OCI-LY7 (cell line): Measurements from ENCODE around the gene MTCH1. TPM values are rescaled to one million over a fixed set of nuclear protein-coding genes. Genes with fewer than 3 reads are reported as not detected.

Experiments used
- BruUV-seq: library from RNA; stranded (reverse); fragments of 400-500 nt; replicated peaks from 2 replicates; lab custom pipeline; 2021; lab: Mats Ljungman, UMichigan
- CTCF ChIA-PET: fragments of 300-600 bp; sonication (Branson Sonifier 250); formaldehyde crosslinking; loops from one replicate; lab custom pipeline; 2022; ENCODE audit warnings: antibody characterized with exemption; ENCODE audit not compliant: unreplicated experiment; lab: Charles Lee
- POLR2A ChIA-PET: fragments of 300-600 bp; sonication (Branson Sonifier 250); formaldehyde crosslinking; loops from one replicate; lab custom pipeline; 2022; ENCODE audit warnings: antibody characterized with exemption; lab: Charles Lee
- DNase-seq: peaks from one replicate; pipeline ENCODE4 v3.0.0-alpha.2; 2015; ENCODE audit warnings: low spot score
- H2AFZ ChIP-seq: fragments of 200-600 bp; sonication (generic), shearing (Covaris generic); 2 replicates; pipeline ENCODE4 v1.6.1; 2014; ENCODE audit warnings: mild to moderate bottlenecking, antibody characterized with exemption, low read length, moderate library complexity
- H3K27ac ChIP-seq: fragments of 200-600 bp; sonication (generic); 2 replicates; pipeline ENCODE4 v1.5.1; 2014; ENCODE audit warnings: mixed run types, low read depth, mild to moderate bottlenecking, moderate library complexity, low read length, inconsistent platforms; ENCODE audit not compliant: poor library complexity, severe bottlenecking
- H3K36me3 ChIP-seq: fragments of 200-600 bp; sonication (generic); 2 replicates; pipeline ENCODE4 v1.6.1; 2014; ENCODE audit warnings: mild to moderate bottlenecking, antibody characterized with exemption, low read length, moderate library complexity, mixed read lengths; ENCODE audit not compliant: insufficient read depth
- H3K4me1 ChIP-seq: fragments of 200-600 bp; sonication (generic); 2 replicates; pipeline ENCODE4 v1.5.1; 2014; ENCODE audit warnings: mild to moderate bottlenecking, low read length; ENCODE audit not compliant: insufficient read depth, poor library complexity, severe bottlenecking
- H3K4me2 ChIP-seq: fragments of 200-600 bp; sonication (generic); 2 replicates; pipeline ENCODE4 v1.6.1; 2014; ENCODE audit warnings: mild to moderate bottlenecking, low read length
- H3K4me3 ChIP-seq: fragments of 200-600 bp; sonication (generic); 2 replicates; pipeline ENCODE4 v1.5.1; 2014; ENCODE audit warnings: mild to moderate bottlenecking, low read depth, low read length; ENCODE audit not compliant: poor library complexity, severe bottlenecking
- H3K79me2 ChIP-seq: fragments of 200-600 bp; sonication (generic); 2 replicates; pipeline ENCODE4 v1.6.1; 2016; ENCODE audit warnings: low read depth, mild to moderate bottlenecking, low read length, moderate library complexity, mixed read lengths; ENCODE audit not compliant: insufficient read depth
- H3K9me2 ChIP-seq: fragments of 200-600 bp; sonication (generic); 2 replicates; pipeline ENCODE4 v1.6.1; 2016; ENCODE audit warnings: mild to moderate bottlenecking, low read length, mixed read lengths; ENCODE audit not compliant: insufficient read depth
- H3K9me3 ChIP-seq: fragments of 200-600 bp; sonication (generic); 2 replicates; pipeline ENCODE4 v1.6.1; 2014; ENCODE audit warnings: mild to moderate bottlenecking, mixed run types, low read length, mixed read lengths
- H4K20me1 ChIP-seq: fragments of 200-600 bp; sonication (generic); 2 replicates; pipeline ENCODE4 v1.6.1; 2014; ENCODE audit warnings: mild to moderate bottlenecking, antibody characterized with exemption, low read length, moderate library complexity, mixed read lengths; ENCODE audit not compliant: insufficient read depth
- CTCF ChIP-seq: fragments of 200-600 bp; sonication (generic); conservative IDR thresholded peaks from 2 replicates; pipeline ENCODE4 v1.5.1; 2014; ENCODE audit warnings: mild to moderate bottlenecking, antibody characterized with exemption, low read length, moderate library complexity, mixed read lengths
- EZH2phosphoT487 ChIP-seq: fragments of 200-600 bp; sonication (generic); IDR thresholded peaks from 2 replicates; pipeline ENCODE4 v1.6.1; 2018; ENCODE audit warnings: low read depth, borderline replicate concordance, mild to moderate bottlenecking, mixed run types, antibody characterized with exemption, low read length, moderate library complexity, mixed read lengths
- intact Hi-C: fragments of 100-400 bp; cut with micrococcal nuclease; formaldehyde crosslinking; loops from one replicate; pipeline ENCODE4 v1.10.0; 2022; ENCODE audit not compliant: unreplicated experiment
- total RNA-seq, 2 experiments: library from RNA; depleted of rRNA in 1 of 2; stranded (reverse); fragments of >200 nt in 1 of 2; shearing (Covaris generic) in 1 of 2; gene quantifications; 2 replicates each; pipeline ENCODE4 v1.2.3, GENCODE V29; 2014 to 2022

Gene MTCH1
- total RNA-seq, 2 experiments from 2014 or later, result 72.5 to 93.7 TPM

DNA sequence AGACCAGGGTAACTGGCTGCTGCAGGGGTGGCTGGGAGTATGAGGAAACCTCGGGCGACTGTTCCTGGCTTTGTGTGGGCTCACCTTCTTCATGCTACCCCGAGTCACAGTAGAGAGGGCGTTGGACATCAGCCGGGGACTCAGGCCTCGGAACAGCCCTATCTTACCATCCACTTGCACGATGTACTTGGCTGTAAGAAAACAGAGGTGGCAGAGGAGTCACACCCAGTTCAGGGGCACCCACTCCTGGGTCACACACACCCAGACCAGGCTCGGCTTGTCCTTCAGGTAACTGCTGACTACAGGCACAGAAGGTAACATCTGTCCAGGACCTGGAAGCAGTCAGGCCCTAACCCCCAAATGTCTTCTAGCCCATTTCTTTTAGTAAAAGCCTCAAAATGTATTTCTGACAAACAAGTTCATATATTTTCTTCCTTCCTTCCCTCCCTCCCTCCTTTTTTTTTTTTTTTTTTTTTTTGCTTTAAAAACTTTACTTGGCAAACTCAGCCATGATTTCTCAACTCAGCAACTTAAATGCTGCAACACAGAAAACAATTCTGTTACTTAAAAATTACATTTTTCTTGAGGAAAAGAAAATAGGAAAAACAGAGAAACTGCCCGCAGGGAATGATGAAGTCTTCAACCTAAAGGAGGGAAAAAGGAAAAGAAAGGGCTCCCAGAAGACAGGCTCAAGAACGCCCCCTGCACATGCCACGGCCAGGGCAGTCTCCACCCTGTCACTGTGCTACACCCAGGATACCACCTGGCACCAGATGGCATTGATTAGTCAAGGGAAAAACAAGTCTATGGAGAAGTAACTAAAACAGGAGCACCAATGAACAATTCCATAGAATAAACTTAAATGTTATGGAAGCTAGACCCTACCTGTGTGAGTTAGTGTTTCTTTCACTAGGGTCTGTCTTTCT lies 7.3 kb downstream of the MTCH1 start:
- BruUV-seq, result no TSS peak
- Histone ChIP-seq H3K4me2 (no peak overlapping the region), H3K4me3 (no peak overlapping the region), H2AFZ (no peak overlapping the region), H3K79me2 (peaks cover 19% of the 10 kb centered on the region), H3K27ac (no peak overlapping the region), H4K20me1 (0 out of 2 replicates have a peak, but pooled peaks cover 4% of the 10 kb centered on the region), H3K36me3 (peaks cover 60% of the 10 kb centered on the region), H3K9me2 (no peaks in the 10 kb centered on the region), H3K9me3 (no peaks in the 10 kb centered on the region), H3K4me1 (peaks cover 8% of the 10 kb centered on the region)
- no peak for DNase-seq
- ChIA-PET POLR2A (interaction anchor here (1.1 kb wide), 1 partner anchor 105 kb away, joined by 3 read pairs; no protein-coding TSS in a partner anchor), CTCF (interaction anchor here (1.8 to 3.1 kb wide), 2 partner anchors 39 kb away, joined by 11 to 31 read pairs; no protein-coding TSS in a partner anchor)
- TF ChIP-seq EZH2phosphoT487, result no peak
- TF ChIP-seq CTCF, result peak; percentile 50
- intact Hi-C loops, result no loop called here

GRCh38 chr6:36977470-36977941 lies 8.5 kb downstream of the MTCH1 start:
- Histone ChIP-seq H3K4me1 (no peaks in the 10 kb centered on the region), H4K20me1 (0 out of 2 replicates have a peak, but pooled peaks cover 4% of the 10 kb centered on the region), H3K79me2 (peaks cover 10% of the 10 kb centered on the region; the same call in 1 of the 2 replicates), H2AFZ (no peak overlapping the region), H3K9me2 (no peaks in the 10 kb centered on the region), H3K4me3 (no peak overlapping the region), H3K36me3 (peaks cover 71% of the 10 kb centered on the region), H3K4me2 (no peak overlapping the region), H3K27ac (no peak overlapping the region), H3K9me3 (no peaks in the 10 kb centered on the region)
- TF ChIP-seq EZH2phosphoT487 (no peak), CTCF (peak; percentile 92)
- peak; percentile 66 for DNase-seq
- intact Hi-C loops, result loop anchor here (1.0 kb wide), 1 partner anchor 41 kb away; no protein-coding TSS in a partner anchor
- ChIA-PET POLR2A (interaction anchor here (1.1 to 1.3 kb wide), 2 partner anchors 41 to 103 kb away, joined by 3 to 6 read pairs; no protein-coding TSS in a partner anchor), CTCF (interaction anchor here (0.6 to 1.8 kb wide), 8 partner anchors 9 to 233 kb away, joined by 3 to 31 read pairs (median 7); partner anchors contain the start of gene MTCH1)
- no TSS peak for BruUV-seq
